ENCODE measurements around the gene COMMD9. TPM values are rescaled to one million over a fixed set of nuclear protein-coding genes. Genes with fewer than 3 reads are reported as not detected.

The COMMD9 gene
- polyA plus RNA-seq, 1 of the 3 experiments (the other 2 are of a cell fraction), result 44.2 TPM

DNA sequence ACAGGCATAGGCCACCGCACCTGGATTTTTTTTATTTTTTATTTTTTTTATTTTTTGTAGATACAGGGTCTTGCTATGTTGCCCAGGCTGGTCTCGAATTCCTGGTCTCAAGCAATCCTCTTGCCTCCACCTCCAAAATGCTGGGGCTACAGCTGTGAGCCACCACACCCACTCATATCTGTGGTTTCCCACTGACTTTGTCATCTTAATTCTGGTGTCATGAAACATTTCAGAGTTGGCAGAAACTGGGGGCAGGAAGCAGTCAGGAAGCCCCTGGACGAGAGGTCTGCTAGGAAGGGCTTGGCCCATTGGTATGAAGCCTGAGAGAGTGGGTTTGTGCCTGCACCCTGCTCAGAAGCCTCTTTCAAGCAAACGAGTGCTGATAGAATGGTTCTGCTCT is 49.1 kb downstream of the COMMD9 start (continued):
- TF ChIP-seq RCOR1 (IDR thresholded peaks at IDR 0.05; ENCODE audit: low read length) (no peak), USF2 (IDR thresholded peaks at IDR 0.05; ENCODE audit: borderline replicate concordance, low read depth, low read length) (no peak), EP300 (IDR thresholded peaks at IDR 0.05; ENCODE audit: borderline replicate concordance in 1 of 2, low read depth in 1 of 2, low read length in 1 of 2) (no peak), TCF12 (IDR thresholded peaks at IDR 0.05) (no peak), CTCF (IDR thresholded peaks at IDR 0.05) (no peak), YY1 (IDR thresholded peaks at IDR 0.05; ENCODE audit: low read depth) (no peak), MEF2A (IDR thresholded peaks at IDR 0.05; ENCODE audit: borderline replicate concordance, low read depth) (no peak), RAD21 (IDR thresholded peaks at IDR 0.05; ENCODE audit: low read length) (no peak)

DNA sequence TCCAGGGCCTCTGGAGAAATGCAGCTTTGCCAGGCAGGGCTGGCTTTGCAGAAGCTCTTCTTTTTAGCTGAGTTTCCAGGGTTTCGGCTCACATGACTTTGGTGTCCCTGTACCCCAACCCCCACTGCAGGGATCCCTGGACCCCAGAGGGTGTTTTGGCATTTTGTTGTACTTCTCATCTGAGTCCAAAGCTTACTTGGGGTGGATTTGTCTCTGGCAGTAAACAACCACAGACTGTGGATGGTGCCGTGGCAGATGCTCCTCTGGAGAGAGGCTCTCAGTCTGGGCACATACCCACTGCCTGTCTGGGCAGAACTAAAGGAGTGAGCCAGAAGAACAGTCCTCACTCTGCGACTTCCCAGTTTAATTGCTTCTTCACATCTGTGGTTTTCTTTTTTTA is 49.6 kb downstream of the COMMD9 start:
- WGBS (ENCODE audit: low lambda C conversion rate), result 97% methylated on average over 2 of the region's 3 CpGs
- Histone ChIP-seq H3K9me2 (no peaks in the 10 kb centered on the region), H3K4me3 (ENCODE audit: low read depth in 2 of 2, low read length in 1 of 2) (no peak overlapping the region), H3K79me2 (ENCODE audit: insufficient read depth) (no peaks in the 10 kb centered on the region), H3K9me3 (no peaks in the 10 kb centered on the region), H2AFZ (ENCODE audit: low read depth) (no peak overlapping the region), H3K36me3 (replicated peaks in 1 of 2; ENCODE audit: control insufficient read depth in 1 of 2, insufficient read depth in 2 of 2, low read length in 1 of 2) (no peaks in the 10 kb centered on the region), H3F3A (replicated peaks; ENCODE audit: insufficient read depth) (no peaks in the 10 kb centered on the region), H3K27me3 (ENCODE audit: insufficient read depth) (no peaks in the 10 kb centered on the region), H3K4me1 (ENCODE audit: control insufficient read depth in 1 of 2, insufficient read depth in 2 of 2, low read depth in 1 of 2, low read length in 1 of 2) (peaks cover 0 to 4% of the 10 kb centered on the region in 2 experiments; a peak in 1 of 4 replicates), H4K20me1 (ENCODE audit: insufficient read depth) (no peaks in the 10 kb centered on the region), H3K9ac (no peak overlapping the region), H3K27ac (ENCODE audit: low read depth in 2 of 2, low read length in 1 of 2) (no peak overlapping the region), H3K4me2 (no peak overlapping the region)
- TF ChIP-seq MEF2A (IDR thresholded peaks at IDR 0.05; ENCODE audit: borderline replicate concordance, low read depth), result no peak
- CTCF ChIA-PET, result interaction anchor here (1.1 kb wide), 1 partner anchor 417 kb away, joined by 3 read pairs; no protein-coding TSS in a partner anchor
- no peak for DNase-seq
- POLR2A ChIA-PET, result no interaction called here

- H3K4me1 ChIP-seq (ENCODE audit: control insufficient read depth in 1 of 2, insufficient read depth in 2 of 2, low read depth in 1 of 2, low read length in 1 of 2), result peaks cover 0 to 4% of the 10 kb centered on the region in 2 experiments; a peak in 1 of 4 replicates
Observed at GRCh38 chr11:36238881-36239280, 50.3 kb downstream of the COMMD9 start.

More at GRCh38 chr11:36238881-36239280, 50.3 kb downstream of the COMMD9 start:
- Histone ChIP-seq H3F3A (replicated peaks; ENCODE audit: insufficient read depth) (no peaks in the 10 kb centered on the region), H2AFZ (ENCODE audit: low read depth) (no peak overlapping the region), H3K27ac (ENCODE audit: low read depth in 2 of 2, low read length in 1 of 2) (no peak overlapping the region), H3K9me3 (no peaks in the 10 kb centered on the region), H4K20me1 (ENCODE audit: insufficient read depth) (no peaks in the 10 kb centered on the region), H3K27me3 (ENCODE audit: insufficient read depth) (no peaks in the 10 kb centered on the region), H3K36me3 (replicated peaks in 1 of 2; ENCODE audit: control insufficient read depth in 1 of 2, insufficient read depth in 2 of 2, low read length in 1 of 2) (no peaks in the 10 kb centered on the region), H3K79me2 (ENCODE audit: insufficient read depth) (no peaks in the 10 kb centered on the region), H3K4me3 (ENCODE audit: low read depth in 2 of 2, low read length in 1 of 2) (no peak overlapping the region), H3K4me2 (no peak overlapping the region), H3K9me2 (no peaks in the 10 kb centered on the region), H3K9ac (no peak overlapping the region)
- POLR2A ChIA-PET, result no interaction called here
- 95% methylated on average over 1 of the region's 1 CpG for WGBS (ENCODE audit: low lambda C conversion rate)
- CTCF ChIA-PET, result interaction anchor here (1.1 to 1.3 kb wide), 2 partner anchors 14 to 417 kb away, joined by 3 to 4 read pairs; no protein-coding TSS in a partner anchor
- DNase-seq, result no peak
- no peak for TF ChIP-seq POLR2AphosphoS5 (IDR thresholded peaks at IDR 0.05; ENCODE audit: low read depth, low read length)
- TF ChIP-seq MEF2A (IDR thresholded peaks at IDR 0.05; ENCODE audit: borderline replicate concordance, low read depth), result no peak
- no peak for TF ChIP-seq REST (IDR thresholded peaks at IDR 0.05; ENCODE audit: low read depth, low read length)
- TF ChIP-seq FOXJ3 (CRISPR knock-in tag; IDR thresholded peaks at IDR 0.05), result no peak
- no peak for TF ChIP-seq CTCF (IDR thresholded peaks at IDR 0.05)
